Liver (tissue), 9 donors: Measurements from ENCODE around the gene SPDYE4. TPM values are rescaled to one million over a fixed set of nuclear protein-coding genes. Genes with fewer than 3 reads are reported as not detected.

Source experiments
- DNase-seq: peaks from one replicate; pipeline ENCODE4 v3.0.0-alpha.2; 2017; ENCODE audit warnings: low spot score
- H3K27ac ChIP-seq, 2 donors: one replicate each; pipeline ENCODE4 v1.7.0; 2013; ENCODE audit warnings: inconsistent platforms in 2 of 2, low read length in 2 of 2, control low read depth in 1 of 2, low read depth in 1 of 2, mild to moderate bottlenecking in 1 of 2
- H3K27me3 ChIP-seq, 4 donors: one replicate each; pipeline versions ENCODE4 v1.6.1 to v1.7.0; 2013; ENCODE audit warnings: low read length in 3 of 4, inconsistent platforms in 1 of 4, mild to moderate bottlenecking in 1 of 4, moderate library complexity in 1 of 4; ENCODE audit not compliant: control insufficient read depth in 4 of 4, insufficient read depth in 4 of 4
- H3K36me3 ChIP-seq, 4 donors: one replicate each; pipeline versions ENCODE4 v1.6.1 to v1.7.0; 2013; ENCODE audit warnings: low read length in 3 of 4, mild to moderate bottlenecking in 3 of 4, low read depth in 1 of 4, moderate library complexity in 1 of 4; ENCODE audit not compliant: control insufficient read depth in 4 of 4, insufficient read depth in 3 of 4
- H3K4me1 ChIP-seq, 4 donors: one replicate each; pipeline versions ENCODE4 v1.6.1 to v1.7.0; 2013; ENCODE audit warnings: low read length in 3 of 4, mild to moderate bottlenecking in 3 of 4, moderate library complexity in 1 of 4; ENCODE audit not compliant: control insufficient read depth in 4 of 4, insufficient read depth in 4 of 4
- H3K4me3 ChIP-seq, 3 donors: one replicate each; pipeline versions ENCODE4 v1.6.1 to v1.7.0; 2013; ENCODE audit warnings: low read length in 3 of 3, control low read depth in 1 of 3, low read depth in 1 of 3, mild to moderate bottlenecking in 1 of 3
- H3K9ac ChIP-seq, 2 donors: one replicate each; pipeline ENCODE4 v1.7.0; 2013; ENCODE audit warnings: low read length in 2 of 2, mild to moderate bottlenecking in 2 of 2, moderate library complexity in 2 of 2, control low read depth in 1 of 2, low read depth in 1 of 2
- H3K9me3 ChIP-seq, 4 donors: one replicate each; pipeline versions ENCODE4 v1.6.1 to v1.7.0; 2013; ENCODE audit warnings: low read length in 3 of 4; ENCODE audit not compliant: control insufficient read depth in 4 of 4
- ATF3 ChIP-seq: IDR thresholded peaks from 2 replicates; pipeline ENCODE4 v1.6.1; 2016; ENCODE audit warnings: antibody characterized with exemption
- CTCF ChIP-seq: fragments of 150-350 bp; IDR thresholded peaks from 2 replicates; pipeline ENCODE4 v1.5.1; 2017; ENCODE audit warnings: improper control_type of control experiment, low read depth, low read length; ENCODE audit not compliant: missing input control
- EGR1 ChIP-seq, 2 donors: IDR thresholded peaks; 2 replicates each; pipeline ENCODE4 v1.6.1; 2016 to 2018; ENCODE audit warnings: antibody characterized with exemption in 2 of 2, low read depth in 2 of 2
- FOXA1 ChIP-seq: IDR thresholded peaks from 2 replicates; pipeline ENCODE4 v1.6.1; 2016; ENCODE audit warnings: antibody characterized with exemption
- FOXA2 ChIP-seq: IDR thresholded peaks from 2 replicates; pipeline ENCODE4 v1.6.1; 2016; ENCODE audit warnings: antibody characterized with exemption
- GABPA ChIP-seq, 2 donors: IDR thresholded peaks in 1 of 2; conservative IDR thresholded peaks in 1 of 2; 2 replicates each; pipeline ENCODE4 v1.6.1; 2016; ENCODE audit warnings: antibody characterized with exemption in 2 of 2, mild to moderate bottlenecking in 1 of 2, moderate library complexity in 1 of 2
- HNF4A ChIP-seq, 2 donors: conservative IDR thresholded peaks; 2 replicates each; pipeline ENCODE4 v1.6.1; 2016; ENCODE audit warnings: antibody characterized with exemption in 2 of 2, mild to moderate bottlenecking in 2 of 2
- HNF4G ChIP-seq: IDR thresholded peaks from 2 replicates; pipeline ENCODE4 v1.6.1; 2016; ENCODE audit warnings: antibody characterized with exemption
- JUND ChIP-seq, 2 donors: IDR thresholded peaks; 2 replicates each; pipeline ENCODE4 v1.6.1; 2016; ENCODE audit warnings: antibody characterized with exemption in 2 of 2
- MAX ChIP-seq: IDR thresholded peaks from 2 replicates; pipeline ENCODE4 v1.6.1; 2016; ENCODE audit warnings: antibody characterized with exemption
- NR2F2 ChIP-seq: IDR thresholded peaks from 2 replicates; pipeline ENCODE4 v1.6.1; 2016; ENCODE audit warnings: antibody characterized with exemption
- RAD21 ChIP-seq, 2 donors: IDR thresholded peaks; 2 replicates each; pipeline ENCODE4 v1.6.1; 2016; ENCODE audit warnings: antibody characterized with exemption in 2 of 2, mild to moderate bottlenecking in 2 of 2
- REST ChIP-seq: IDR thresholded peaks from 2 replicates; pipeline ENCODE4 v1.6.1; 2016; ENCODE audit warnings: antibody characterized with exemption, mild to moderate bottlenecking
- RXRA ChIP-seq, 2 donors: IDR thresholded peaks; 2 replicates each; pipeline ENCODE4 v1.6.1; 2017 to 2018; ENCODE audit warnings: antibody characterized with exemption in 2 of 2, mild to moderate bottlenecking in 1 of 2
- SP1 ChIP-seq: IDR thresholded peaks from 2 replicates; pipeline ENCODE4 v1.6.1; 2018; ENCODE audit warnings: antibody characterized with exemption, mild to moderate bottlenecking
- TAF1 ChIP-seq: conservative IDR thresholded peaks from 2 replicates; pipeline ENCODE4 v1.6.1; 2016; ENCODE audit warnings: antibody characterized with exemption, mild to moderate bottlenecking
- YY1 ChIP-seq: IDR thresholded peaks from 2 replicates; pipeline ENCODE4 v1.6.1; 2016; ENCODE audit warnings: antibody characterized with exemption, mild to moderate bottlenecking
- WGBS: extraction: QIAGEN DNeasy Blood & Tissue Kit; methylation state at CpG from one replicate; pipeline ENCODE4 v1.1.7; 2013; 5-methylcytosine and 5-hydroxymethylcytosine counted together
- polyA plus RNA-seq, 2 donors: library from polyadenylated mRNA; stranded (reverse) in 1 of 2; unstranded in 1 of 2; fragments of 200-250 nt in 1 of 2; fragments of >200 nt in 1 of 2; fragmentation: Nextera tagmentation in 1 of 2; extraction: Ambion mirVana in 1 of 2; gene quantifications; one replicate each; pipeline versions ENCODE4 v1.2.1 to v1.2.3, GENCODE V29; 2013 to 2015
- total RNA-seq, 2 donors: library from RNA; depleted of rRNA; stranded (reverse); fragments of >200 nt; gene quantifications; one replicate each; pipeline ENCODE4 v1.2.3, GENCODE V29; 2014
- TF ChIP-seq, protein P1 (sequence below): IDR thresholded peaks from 2 replicates; pipeline ENCODE4 v1.6.1; 2016; ENCODE audit warnings: antibody characterized with exemption
- donor health status: healthy.
- donor health status: healthy.
- donor health status: healthy.
- donor health status: healthy.
- donor health status: healthy.

SPDYE4 gene
- total and polyA plus RNA-seq, 4 donors, result not detected

DNA sequence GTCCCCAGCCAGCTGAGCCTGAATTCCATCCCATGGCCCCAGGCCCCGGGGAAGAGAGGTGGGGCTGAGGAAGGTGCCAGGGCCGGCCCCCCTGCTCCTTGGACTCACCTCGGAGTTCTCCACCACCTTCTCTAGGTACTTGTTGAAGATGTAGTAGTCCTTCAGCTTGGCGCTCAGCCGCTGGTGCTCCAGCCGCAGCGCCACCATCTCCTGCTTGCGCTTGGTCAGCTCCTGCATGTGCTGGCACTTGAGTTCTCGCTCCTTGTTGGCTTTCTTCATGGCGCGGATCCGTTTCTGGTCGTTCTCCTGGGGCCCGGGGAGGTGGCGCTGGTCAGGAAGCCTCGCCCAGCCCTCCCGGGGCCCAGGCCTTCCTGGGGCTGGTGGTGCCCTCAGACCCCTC, 17.0 kb downstream of the SPDYE4 start:
- WGBS, result 90% methylated on average over 17 of the region's 17 CpGs
- TF ChIP-seq HNF4A (conservative IDR thresholded peaks at IDR 0.05), result no peak
- TF ChIP-seq MAX, result no peak
- TF ChIP-seq NR2F2, result no peak
- TF ChIP-seq FOXA2, result no peak
- TF ChIP-seq SP1, result no peak
- no peak for TF ChIP-seq REST
- TF ChIP-seq ATF3, result no peak
- TF ChIP-seq, protein P1, sequence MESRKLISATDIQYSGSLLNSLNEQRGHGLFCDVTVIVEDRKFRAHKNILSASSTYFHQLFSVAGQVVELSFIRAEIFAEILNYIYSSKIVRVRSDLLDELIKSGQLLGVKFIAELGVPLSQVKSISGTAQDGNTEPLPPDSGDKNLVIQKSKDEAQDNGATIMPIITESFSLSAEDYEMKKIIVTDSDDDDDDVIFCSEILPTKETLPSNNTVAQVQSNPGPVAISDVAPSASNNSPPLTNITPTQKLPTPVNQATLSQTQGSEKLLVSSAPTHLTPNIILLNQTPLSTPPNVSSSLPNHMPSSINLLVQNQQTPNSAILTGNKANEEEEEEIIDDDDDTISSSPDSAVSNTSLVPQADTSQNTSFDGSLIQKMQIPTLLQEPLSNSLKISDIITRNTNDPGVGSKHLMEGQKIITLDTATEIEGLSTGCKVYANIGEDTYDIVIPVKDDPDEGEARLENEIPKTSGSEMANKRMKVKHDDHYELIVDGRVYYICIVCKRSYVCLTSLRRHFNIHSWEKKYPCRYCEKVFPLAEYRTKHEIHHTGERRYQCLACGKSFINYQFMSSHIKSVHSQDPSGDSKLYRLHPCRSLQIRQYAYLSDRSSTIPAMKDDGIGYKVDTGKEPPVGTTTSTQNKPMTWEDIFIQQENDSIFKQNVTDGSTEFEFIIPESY, result no peak
- no peak for TF ChIP-seq RXRA (IDR thresholded peaks at IDR 0.05)
- TF ChIP-seq TAF1, result no peak
- no peak for TF ChIP-seq EGR1 (IDR thresholded peaks at IDR 0.05; ENCODE audit: low read depth in 2 of 2)
- TF ChIP-seq GABPA (IDR thresholded peaks at IDR 0.05 in 1 of 2, conservative IDR thresholded peaks at IDR 0.05 in 1 of 2), result no peak
- no peak for TF ChIP-seq FOXA1
- no peak for TF ChIP-seq RAD21 (IDR thresholded peaks at IDR 0.05)
- no peak for TF ChIP-seq CTCF
- no peak for TF ChIP-seq YY1
- TF ChIP-seq JUND (IDR thresholded peaks at IDR 0.05), result no peak
- TF ChIP-seq HNF4G, result no peak
- no peak overlapping the region for H3K27ac ChIP-seq
- H3K4me1 ChIP-seq, result peaks cover 0 to 6% (median 4%) of the 10 kb centered on the region in 4 donors
- H3K9me3 ChIP-seq, result no peaks in the 10 kb centered on the region
- H3K9ac ChIP-seq, result no peak overlapping the region
- H3K4me3 ChIP-seq, result no peak overlapping the region
- H3K27me3 ChIP-seq, result no peaks in the 10 kb centered on the region
- DNase-seq, result no peak
- H3K36me3 ChIP-seq, result no peaks in the 10 kb centered on the region
